ENCODE measurements around the gene CHD5. TPM values are rescaled to one million over a fixed set of nuclear protein-coding genes. Genes with fewer than 3 reads are reported as not detected.

The CHD5 gene
- total RNA-seq, 4 donors from 2014 or later, result 0.04 to 0.36 (median 0.13) TPM; not detected in 1

GRCh38 chr1:6091823-6092109 is 88.4 kb downstream of the CHD5 start:
- Histone ChIP-seq H3K9me3 (no peaks in the 10 kb centered on the region), H3K27ac (no peak overlapping the region), H3K4me1 (no peaks in the 10 kb centered on the region), H3K27me3 (no peaks in the 10 kb centered on the region), H3K36me3 (no peaks in the 10 kb centered on the region), H3K4me3 (no peak overlapping the region)
- DNase-seq (ENCODE audit: low spot score in 2 of 2), result no peak
- no peak for TF ChIP-seq EP300 (IDR thresholded peaks at IDR 0.05)
- no peak for TF ChIP-seq CTCF (IDR thresholded peaks at IDR 0.05)
- 97% methylated on average over 9 of the region's 10 CpGs for WGBS

GRCh38 chr1:6090996-6091822 is 88.9 kb downstream of the CHD5 start:
- no peak for DNase-seq (ENCODE audit: low spot score in 2 of 2)
- H3K27me3 ChIP-seq, result no peaks in the 10 kb centered on the region
- no peak overlapping the region for H3K4me3 ChIP-seq
- H3K9me3 ChIP-seq, result no peaks in the 10 kb centered on the region
- H3K27ac ChIP-seq, result no peak overlapping the region
- no peaks in the 10 kb centered on the region for H3K4me1 ChIP-seq
- H3K36me3 ChIP-seq, result no peaks in the 10 kb centered on the region
- TF ChIP-seq EP300 (IDR thresholded peaks at IDR 0.05), result no peak
- no peak for TF ChIP-seq POLR2AphosphoS5 (IDR thresholded peaks at IDR 0.05)
- no peak for TF ChIP-seq POLR2A (IDR thresholded peaks at IDR 0.05)
- TF ChIP-seq CTCF (IDR thresholded peaks at IDR 0.05), result no peak
- 88% methylated on average over 23 of the region's 25 CpGs for WGBS

- H3K9me3 ChIP-seq, result no peaks in the 10 kb centered on the region
- no peaks in the 10 kb centered on the region for H3K4me1 ChIP-seq
- H3K27me3 ChIP-seq, result no peaks in the 10 kb centered on the region
- WGBS, result 94% methylated on average over 11 of the region's 18 CpGs
- H3K27ac ChIP-seq, result no peak overlapping the region
- no peak overlapping the region for H3K4me3 ChIP-seq
- H3K36me3 ChIP-seq, result no peaks in the 10 kb centered on the region
- TF ChIP-seq POLR2A (IDR thresholded peaks at IDR 0.05) (no peak), CTCF (IDR thresholded peaks at IDR 0.05) (no peak), POLR2AphosphoS5 (IDR thresholded peaks at IDR 0.05) (no peak), EP300 (IDR thresholded peaks at IDR 0.05) (no peak)
- no peak for DNase-seq (ENCODE audit: low spot score in 2 of 2)
These were observed 89.8 kb downstream of the CHD5 start for GRCh38 chr1:6090288-6090687.

GRCh38 chr1:6088956-6089355 is 91.2 kb downstream of the CHD5 start:
- H3K27ac ChIP-seq, result no peak overlapping the region
- peaks cover 3% of the 10 kb centered on the region for H3K4me1 ChIP-seq
- no peaks in the 10 kb centered on the region for H3K27me3 ChIP-seq
- H3K4me3 ChIP-seq, result no peak overlapping the region
- no peaks in the 10 kb centered on the region for H3K36me3 ChIP-seq
- TF ChIP-seq CTCF (IDR thresholded peaks at IDR 0.05) (no peak), EP300 (IDR thresholded peaks at IDR 0.05) (no peak), POLR2AphosphoS5 (IDR thresholded peaks at IDR 0.05) (no peak), POLR2A (IDR thresholded peaks at IDR 0.05) (no peak)
- no peak for DNase-seq (ENCODE audit: low spot score in 2 of 2)
- WGBS, result 82% methylated on average over 13 of the region's 19 CpGs
- no peaks in the 10 kb centered on the region for H3K9me3 ChIP-seq

- H3K4me1 ChIP-seq, result peaks cover 11% of the 10 kb centered on the region
- 97% methylated on average over 6 of the region's 6 CpGs for WGBS
- TF ChIP-seq EP300 (IDR thresholded peaks at IDR 0.05), result no peak
- TF ChIP-seq POLR2A (IDR thresholded peaks at IDR 0.05), result no peak
- TF ChIP-seq POLR2AphosphoS5 (IDR thresholded peaks at IDR 0.05), result no peak
- no peak for TF ChIP-seq CTCF (IDR thresholded peaks at IDR 0.05)
- no peak for DNase-seq (ENCODE audit: low spot score in 2 of 2)
- no peaks in the 10 kb centered on the region for H3K36me3 ChIP-seq
- H3K27ac ChIP-seq, result no peak overlapping the region
- no peaks in the 10 kb centered on the region for H3K9me3 ChIP-seq
- no peaks in the 10 kb centered on the region for H3K27me3 ChIP-seq
- H3K4me3 ChIP-seq, result no peak overlapping the region
These were observed 92.2 kb downstream of the CHD5 start for GRCh38 chr1:6087958-6088357.
